WTC11 (cell line): ENCODE results near the gene STK24. TPM values are rescaled to one million over a fixed set of nuclear protein-coding genes. Genes with fewer than 3 reads are reported as not detected.

Experiments
- ATAC-seq: fragments of 200-7000 bp; cut with Tn5 transposase; 2 replicates; pipeline ENCODE4 v1.10.0; 2021; ENCODE audit warnings: mild to moderate bottlenecking, moderate library complexity
- CTCF ChIA-PET: fragments of 300-600 bp; sonication (Branson Sonifier 250); formaldehyde crosslinking; loops from one replicate; lab custom pipeline; 2021; ENCODE audit warnings: antibody characterized with exemption; lab: Charles Lee
- POLR2A ChIA-PET: fragments of 350-600 bp; sonication (Branson Sonifier 250); formaldehyde crosslinking; loops from one replicate; lab custom pipeline; 2021; ENCODE audit warnings: antibody characterized with exemption; lab: Charles Lee
- DNase-seq: peaks from one replicate; pipeline ENCODE4 v3.0.0; 2021; ENCODE audit warnings: low spot score
- H3K27ac Mint-ChIP-seq: 2 replicates; pipeline ENCODE4 v1.8.0; 2021; ENCODE audit warnings: mixed read lengths
- H3K27me3 Mint-ChIP-seq: 2 replicates; pipeline ENCODE4 v1.8.0; 2021; ENCODE audit warnings: low read depth, mild to moderate bottlenecking, moderate library complexity, mixed read lengths
- H3K36me3 Mint-ChIP-seq: 2 replicates; pipeline ENCODE4 v1.8.0; 2021; ENCODE audit warnings: mixed read lengths
- H3K4me1 Mint-ChIP-seq: 2 replicates; pipeline ENCODE4 v1.8.0; 2022; ENCODE audit warnings: mixed read lengths
- H3K4me3 Mint-ChIP-seq: 2 replicates; pipeline ENCODE4 v1.8.0; 2021; ENCODE audit warnings: mild to moderate bottlenecking, moderate library complexity, mixed read lengths
- H3K9me3 Mint-ChIP-seq: 2 replicates; pipeline ENCODE4 v1.8.0; 2021; ENCODE audit warnings: mixed read lengths
- ATF1 ChIP-seq: sonication (generic); formaldehyde crosslinking; IDR thresholded peaks from 2 replicates; pipeline ENCODE4 v1.8.1; 2023; ENCODE audit warnings: mild to moderate bottlenecking, moderate library complexity, missing genetic modification reagents
- CBFB ChIP-seq: sonication (generic); formaldehyde crosslinking; IDR thresholded peaks from 2 replicates; pipeline ENCODE4 v1.8.1; 2022; ENCODE audit warnings: mild to moderate bottlenecking, low read depth, missing genetic modification reagents
- GABPB1 ChIP-seq: sonication (generic); formaldehyde crosslinking; IDR thresholded peaks from 2 replicates; pipeline ENCODE4 v1.8.1; 2023; ENCODE audit warnings: mild to moderate bottlenecking, missing genetic modification reagents
- GRHL2 ChIP-seq: fragments of 250-450 bp; sonication (Bioruptor Pico); IDR thresholded peaks from 2 replicates; pipeline ENCODE4 v1.8.0; 2022; ENCODE audit warnings: mild to moderate bottlenecking, moderate library complexity; ENCODE audit not compliant: insufficient replicate concordance, severe bottlenecking
- GTF2I ChIP-seq: fragments of 250-450 bp; sonication (Bioruptor Pico); conservative IDR thresholded peaks from 2 replicates; pipeline ENCODE4 v1.4.0; 2021; ENCODE audit warnings: mild to moderate bottlenecking
- IRF2 ChIP-seq: sonication (generic); formaldehyde crosslinking; IDR thresholded peaks from 2 replicates; pipeline ENCODE4 v1.8.0; 2022; ENCODE audit warnings: low read depth, missing genetic modification reagents, borderline replicate concordance
- MXD4 ChIP-seq: fragments of 250-450 bp; sonication (Bioruptor Pico); IDR thresholded peaks from 2 replicates; pipeline ENCODE4 v1.8.0; 2021; ENCODE audit warnings: mild to moderate bottlenecking, moderate library complexity, borderline replicate concordance
- MYBL2 ChIP-seq: sonication (generic); formaldehyde crosslinking; IDR thresholded peaks from 2 replicates; pipeline ENCODE4 v1.8.1; 2023; ENCODE audit warnings: mild to moderate bottlenecking, moderate library complexity, missing genetic modification reagents
- NR1H2 ChIP-seq: sonication (generic); formaldehyde crosslinking; IDR thresholded peaks from 2 replicates; pipeline ENCODE4 v1.9.0; 2021; ENCODE audit warnings: mild to moderate bottlenecking, moderate library complexity, missing genetic modification reagents
- PREB ChIP-seq: sonication (generic); formaldehyde crosslinking; IDR thresholded peaks from 2 replicates; pipeline ENCODE4 v1.8.1; 2022; ENCODE audit warnings: mild to moderate bottlenecking, missing genetic modification reagents, moderate library complexity, borderline replicate concordance
- RORB ChIP-seq: fragments of 250-450 bp; sonication (Bioruptor Pico); IDR thresholded peaks from 2 replicates; pipeline ENCODE4 v1.9.0; 2021; ENCODE audit warnings: mild to moderate bottlenecking
- SMAD3 ChIP-seq: sonication (generic); formaldehyde crosslinking; IDR thresholded peaks from 2 replicates; pipeline ENCODE4 v1.8.0; 2022; ENCODE audit warnings: missing genetic modification reagents, mild to moderate bottlenecking, borderline replicate concordance
- SP1 ChIP-seq: sonication (generic); formaldehyde crosslinking; conservative IDR thresholded peaks from 2 replicates; pipeline ENCODE4 v1.8.1; 2022; ENCODE audit warnings: missing genetic modification reagents
- STAT6 ChIP-seq: sonication (generic); formaldehyde crosslinking; conservative IDR thresholded peaks from 2 replicates; pipeline ENCODE4 v1.8.1; 2023; ENCODE audit warnings: mild to moderate bottlenecking, low read depth, missing genetic modification reagents, moderate library complexity
- TCF7 ChIP-seq: sonication (generic); formaldehyde crosslinking; IDR thresholded peaks from 2 replicates; pipeline ENCODE4 v1.8.0; 2022; ENCODE audit warnings: mild to moderate bottlenecking, low read depth, missing genetic modification reagents, moderate library complexity
- TEAD1 ChIP-seq: sonication (generic); formaldehyde crosslinking; IDR thresholded peaks from 2 replicates; pipeline ENCODE4 v1.8.0; 2022; ENCODE audit warnings: mild to moderate bottlenecking, missing genetic modification reagents
- TEAD4 ChIP-seq: sonication (generic); formaldehyde crosslinking; IDR thresholded peaks from 2 replicates; pipeline ENCODE4 v1.8.0; 2022; ENCODE audit warnings: mild to moderate bottlenecking, missing genetic modification reagents
- ZNF232 ChIP-seq: sonication (generic); formaldehyde crosslinking; IDR thresholded peaks from 2 replicates; pipeline ENCODE4 v1.8.0; 2022; ENCODE audit warnings: mild to moderate bottlenecking, missing genetic modification reagents
- ZNF317 ChIP-seq: sonication (generic); formaldehyde crosslinking; IDR thresholded peaks from 2 replicates; pipeline ENCODE4 v1.8.1; 2023; ENCODE audit warnings: low read depth, mild to moderate bottlenecking, moderate library complexity, missing genetic modification reagents, borderline replicate concordance
- ZNF532 ChIP-seq: fragments of 250-450 bp; sonication (Bioruptor Pico); IDR thresholded peaks from 2 replicates; pipeline ENCODE4 v1.9.0; 2021; ENCODE audit warnings: mild to moderate bottlenecking, borderline replicate concordance
- total RNA-seq: library from RNA; stranded (reverse); gene quantifications from 3 replicates; pipeline ENCODE4 v1.2.3, GENCODE V29; 2021
- TF ChIP-seq, protein P1 (sequence below): sonication (generic); formaldehyde crosslinking; IDR thresholded peaks from 2 replicates; pipeline ENCODE4 v1.8.1; 2022; ENCODE audit warnings: mild to moderate bottlenecking, moderate library complexity, missing genetic modification reagents
- TF ChIP-seq, protein P2 (sequence below): fragments of 250-450 bp; sonication (Bioruptor Pico); IDR thresholded peaks from 2 replicates; pipeline ENCODE4 v2.1.2; 2022; ENCODE audit warnings: mild to moderate bottlenecking, moderate library complexity

The STK24 gene
- total RNA-seq, 1 experiment from 2014 or later: 138 TPM

GRCh38 chr13:98420554-98421175 lies 156.2 kb downstream of the STK24 start (continued):
- no peak for TF ChIP-seq STAT6 (CRISPR knock-in tag)
- TF ChIP-seq, protein P1, sequence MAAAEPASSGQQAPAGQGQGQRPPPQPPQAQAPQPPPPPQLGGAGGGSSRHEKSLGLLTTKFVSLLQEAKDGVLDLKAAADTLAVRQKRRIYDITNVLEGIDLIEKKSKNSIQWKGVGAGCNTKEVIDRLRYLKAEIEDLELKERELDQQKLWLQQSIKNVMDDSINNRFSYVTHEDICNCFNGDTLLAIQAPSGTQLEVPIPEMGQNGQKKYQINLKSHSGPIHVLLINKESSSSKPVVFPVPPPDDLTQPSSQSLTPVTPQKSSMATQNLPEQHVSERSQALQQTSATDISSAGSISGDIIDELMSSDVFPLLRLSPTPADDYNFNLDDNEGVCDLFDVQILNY (CRISPR knock-in tag): no peak
- no peak for TF ChIP-seq GRHL2 (CRISPR knock-in tag)
- TF ChIP-seq SMAD3 (CRISPR knock-in tag): no peak
- TF ChIP-seq GABPB1 (CRISPR knock-in tag): no peak
- TF ChIP-seq NR1H2 (CRISPR knock-in tag): no peak
- no peak for TF ChIP-seq ATF1 (CRISPR knock-in tag)
- no peak for TF ChIP-seq ZNF317 (CRISPR knock-in tag)

GRCh38 chr13:98419786-98420553 lies 156.9 kb downstream of the STK24 start:
- H3K27me3 Mint-ChIP-seq: no peaks in the 10 kb centered on the region
- H3K4me3 Mint-ChIP-seq: no peak overlapping the region
- CTCF ChIA-PET: no interaction called here
- TF ChIP-seq GTF2I: no peak
- no peak for TF ChIP-seq ZNF232
- no peak for TF ChIP-seq MXD4
- no peak for TF ChIP-seq IRF2 (CRISPR knock-in tag)
- TF ChIP-seq RORB: no peak
- no peak for TF ChIP-seq SP1 (CRISPR knock-in tag)
- TF ChIP-seq PREB (CRISPR knock-in tag): no peak
- TF ChIP-seq GABPB1 (CRISPR knock-in tag): no peak
- TF ChIP-seq MYBL2: no peak
- no peak for TF ChIP-seq TCF7 (CRISPR knock-in tag)
- TF ChIP-seq CBFB (CRISPR knock-in tag): no peak
- TF ChIP-seq, protein P2, sequence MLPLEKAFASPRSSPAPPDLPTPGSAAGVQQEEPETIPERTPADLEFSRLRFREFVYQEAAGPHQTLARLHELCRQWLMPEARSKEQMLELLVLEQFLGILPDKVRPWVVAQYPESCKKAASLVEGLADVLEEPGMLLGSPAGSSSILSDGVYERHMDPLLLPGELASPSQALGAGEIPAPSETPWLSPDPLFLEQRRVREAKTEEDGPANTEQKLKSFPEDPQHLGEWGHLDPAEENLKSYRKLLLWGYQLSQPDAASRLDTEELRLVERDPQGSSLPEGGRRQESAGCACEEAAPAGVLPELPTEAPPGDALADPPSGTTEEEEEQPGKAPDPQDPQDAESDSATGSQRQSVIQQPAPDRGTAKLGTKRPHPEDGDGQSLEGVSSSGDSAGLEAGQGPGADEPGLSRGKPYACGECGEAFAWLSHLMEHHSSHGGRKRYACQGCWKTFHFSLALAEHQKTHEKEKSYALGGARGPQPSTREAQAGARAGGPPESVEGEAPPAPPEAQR (CRISPR knock-in tag): no peak
- TF ChIP-seq TEAD1 (CRISPR knock-in tag): no peak
- no peak for TF ChIP-seq TEAD4 (CRISPR knock-in tag)
- TF ChIP-seq ZNF532: no peak
- TF ChIP-seq, all 79 proteins: peak for 0
- H3K9me3 Mint-ChIP-seq: no peaks in the 10 kb centered on the region
- ATAC-seq (no peak), DNase-seq (no peak)
- POLR2A ChIA-PET: no interaction called here
- H3K4me1 Mint-ChIP-seq: no peaks in the 10 kb centered on the region
- no peak overlapping the region for H3K27ac Mint-ChIP-seq
- H3K36me3 Mint-ChIP-seq: peaks cover 34% of the 10 kb centered on the region
